B cell (primary cell): ENCODE data around the gene KLF3. TPM values are rescaled to one million over a fixed set of nuclear protein-coding genes. Genes with fewer than 3 reads are reported as not detected.

Source experiments
- ATAC-seq: fragments of 200-7000 bp; cut with Tn5 transposase; one replicate; pipeline ENCODE4 v1.10.0; 2021; ENCODE audit warnings: low read depth, mild to moderate bottlenecking, moderate number of reproducible peaks, moderate library complexity
- CTCF ChIA-PET: fragments of 350-600 bp; sonication (Branson Sonifier 250); formaldehyde crosslinking; loops from one replicate; lab custom pipeline; 2021; ENCODE audit warnings: antibody characterized with exemption, inconsistent platforms; lab: Charles Lee
- POLR2A ChIA-PET: fragments of 350-600 bp; sonication (Branson Sonifier 250); formaldehyde crosslinking; loops from one replicate; lab custom pipeline; 2021; ENCODE audit warnings: antibody characterized with exemption; lab: Charles Lee
- DNase-seq: peaks from one replicate; pipeline ENCODE4 v3.0.0; 2013
- H2AFZ ChIP-seq: 2 replicates; pipeline ENCODE4 v1.6.1; 2012; ENCODE audit warnings: mild to moderate bottlenecking, low read depth, low read length; ENCODE audit not compliant: insufficient read depth, poor library complexity, severe bottlenecking
- H3K27ac ChIP-seq, 2 donors: 1 replicate in 1 of 2; 2 replicates in 1 of 2; pipeline ENCODE4 v1.5.1; 2012 to 2013; ENCODE audit warnings: low read length in 2 of 2, mild to moderate bottlenecking in 2 of 2, moderate library complexity in 1 of 2
- H3K27me3 ChIP-seq, 4 experiments: fragments of 200-600 bp in 1 of 4; sonication (generic) in 1 of 4; replicated peaks in 1 of 4; 1 replicate in 2 of 4; 2 replicates in 2 of 4; pipeline versions ENCODE4 v1.6.1 to v1.7.0; 2013 to 2016; ENCODE audit warnings: low read length in 3 of 4, mild to moderate bottlenecking in 2 of 4, mixed read lengths in 1 of 4, moderate library complexity in 1 of 4; ENCODE audit not compliant: insufficient read depth in 4 of 4, control insufficient read depth in 3 of 4; ENCODE audit errors: control extremely low read depth in 1 of 4
- H3K36me3 ChIP-seq, 2 experiments: replicated peaks in 1 of 2; 1 replicate in 1 of 2; 2 replicates in 1 of 2; pipeline versions ENCODE4 v1.6.1 to v1.7.1; 2013; ENCODE audit warnings: low read length in 1 of 2; ENCODE audit not compliant: insufficient read depth in 2 of 2, control insufficient read depth in 1 of 2; ENCODE audit errors: control extremely low read depth in 1 of 2, extremely low read depth in 1 of 2
- H3K4me1 ChIP-seq, 2 donors: fragments of 200-600 bp in 1 of 2; sonication (generic) in 1 of 2; 1 replicate in 1 of 2; 2 replicates in 1 of 2; pipeline versions ENCODE4 v1.5.1 to v1.6.1; 2013 to 2017; ENCODE audit warnings: low read length in 2 of 2; ENCODE audit not compliant: control insufficient read depth in 2 of 2, insufficient read depth in 2 of 2
- H3K4me2 ChIP-seq: replicated peaks from 2 replicates; pipeline ENCODE3; 2012; ENCODE audit warnings: mild to moderate bottlenecking, low read depth, low read length; ENCODE audit not compliant: poor library complexity, severe bottlenecking
- H3K4me3 ChIP-seq, 5 experiments: fragments of 200-600 bp in 1 of 5; sonication (generic) in 1 of 5; 1 replicate in 3 of 5; 2 replicates in 2 of 5; pipeline versions ENCODE4 v1.5.1 to v1.7.0; 2011 to 2016; ENCODE audit warnings: low read length in 4 of 5, mild to moderate bottlenecking in 4 of 5, low read depth in 2 of 5, control low read depth in 1 of 5, moderate library complexity in 1 of 5; ENCODE audit not compliant: insufficient read depth in 1 of 5; ENCODE audit errors: control extremely low read depth in 1 of 5, extremely low read depth in 1 of 5
- H3K79me2 ChIP-seq: fragments of 200-600 bp; sonication (generic); one replicate; pipeline ENCODE4 v1.6.0; 2016; ENCODE audit warnings: low read length; ENCODE audit not compliant: control insufficient read depth, insufficient read depth
- H3K9ac ChIP-seq: fragments of 200-600 bp; sonication (generic); 2 replicates; pipeline ENCODE4 v1.6.1; 2017; ENCODE audit warnings: mild to moderate bottlenecking, low read length, moderate library complexity
- H3K9me3 ChIP-seq, 3 donors: one replicate each; pipeline versions ENCODE4 v1.6.1 to v1.7.1; 2013; ENCODE audit warnings: low read length in 2 of 3; ENCODE audit not compliant: control insufficient read depth in 2 of 3, insufficient read depth in 1 of 3; ENCODE audit errors: control extremely low read depth in 1 of 3
- H4K20me1 ChIP-seq: 2 replicates; pipeline ENCODE4 v1.6.0; 2012; ENCODE audit warnings: mild to moderate bottlenecking, low read length; ENCODE audit not compliant: insufficient read depth, control insufficient read depth, poor library complexity, severe bottlenecking
- H3K27ac Mint-ChIP-seq: one replicate; pipeline ENCODE4 v1.8.0; 2021; ENCODE audit warnings: mixed read lengths
- H3K27me3 Mint-ChIP-seq: one replicate; pipeline ENCODE4 v1.8.0; 2021; ENCODE audit warnings: mixed read lengths
- H3K4me1 Mint-ChIP-seq: one replicate; pipeline ENCODE4 v1.8.0; 2021; ENCODE audit warnings: mixed read lengths
- H3K4me3 Mint-ChIP-seq: one replicate; pipeline ENCODE4 v1.8.0; 2021; ENCODE audit warnings: mixed read lengths
- H3K9me3 Mint-ChIP-seq: one replicate; pipeline ENCODE4 v1.8.0; 2022; ENCODE audit warnings: mixed read lengths; ENCODE audit not compliant: insufficient read depth
- EZH2 ChIP-seq: IDR thresholded peaks from 2 replicates; pipeline ENCODE4 v1.6.1; 2012; ENCODE audit warnings: borderline replicate concordance, low read depth, mild to moderate bottlenecking, moderate library complexity, low read length; ENCODE audit not compliant: insufficient read depth, poor library complexity, severe bottlenecking
- WGBS: methylation state at CpG from one replicate; pipeline ENCODE4 v1.1.5; 2013; ENCODE audit warnings: missing lambda C conversion rate; ENCODE audit not compliant: insufficient coverage; 5-methylcytosine and 5-hydroxymethylcytosine counted together
- intact Hi-C: fragments of 100-400 bp; cut with micrococcal nuclease; formaldehyde crosslinking; loops from one replicate; pipeline ENCODE4 v1.10.0; 2022
- polyA plus RNA-seq: library from polyadenylated mRNA; depleted of rRNA; stranded (reverse); fragments of >200 nt; gene quantifications from 2 replicates; pipeline ENCODE4 v1.2.3, GENCODE V29; 2012
- total RNA-seq, 2 donors: library from RNA; stranded (reverse); fragments of 120-200 nt in 1 of 2; gene quantifications; 1 replicate in 1 of 2; 2 replicates in 1 of 2; pipeline versions ENCODE4 v1.2.3 to v1.2.4, GENCODE V29; 2013 to 2022
- TF ChIP-seq, protein P1 (sequence below): fragments of 200-600 bp; IDR thresholded peaks from one replicate; pipeline ENCODE4 v1.8.0; 2022; ENCODE audit warnings: antibody characterized with exemption, mild to moderate bottlenecking

KLF3 gene
- total and polyA plus RNA-seq, 2 donors (not counting 1 experiment from before 2014, with no cell fraction given), result 32.9 to 51.9 TPM

DNA sequence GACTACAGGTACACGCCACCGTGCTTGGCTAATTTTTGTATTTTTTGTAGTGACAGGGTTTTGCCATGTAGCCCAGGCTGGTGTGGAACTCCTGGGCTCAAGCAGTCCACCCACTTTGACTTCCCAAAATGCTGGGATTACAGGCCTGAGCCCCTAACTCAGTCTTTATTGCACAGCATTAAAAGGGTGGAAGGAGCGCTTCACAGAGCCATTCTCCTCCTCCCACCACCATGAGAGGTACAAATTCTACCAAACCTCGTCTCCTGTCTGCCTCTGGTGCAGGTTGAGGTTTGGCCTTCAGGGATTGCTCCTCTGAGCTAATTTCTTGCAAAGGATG is 66.5 kb downstream of the KLF3 start:
- Mint-ChIP-seq H3K27ac (peak overlapping the region; percentile 75), H3K4me3 (peak overlapping the region; percentile 69), H3K9me3 (no peaks in the 10 kb centered on the region), H3K4me1 (peaks cover 33% of the 10 kb centered on the region), H3K27me3 (no peaks in the 10 kb centered on the region)
- H3K36me3 ChIP-seq, result no peaks in the 10 kb centered on the region
- TF ChIP-seq, protein P1, sequence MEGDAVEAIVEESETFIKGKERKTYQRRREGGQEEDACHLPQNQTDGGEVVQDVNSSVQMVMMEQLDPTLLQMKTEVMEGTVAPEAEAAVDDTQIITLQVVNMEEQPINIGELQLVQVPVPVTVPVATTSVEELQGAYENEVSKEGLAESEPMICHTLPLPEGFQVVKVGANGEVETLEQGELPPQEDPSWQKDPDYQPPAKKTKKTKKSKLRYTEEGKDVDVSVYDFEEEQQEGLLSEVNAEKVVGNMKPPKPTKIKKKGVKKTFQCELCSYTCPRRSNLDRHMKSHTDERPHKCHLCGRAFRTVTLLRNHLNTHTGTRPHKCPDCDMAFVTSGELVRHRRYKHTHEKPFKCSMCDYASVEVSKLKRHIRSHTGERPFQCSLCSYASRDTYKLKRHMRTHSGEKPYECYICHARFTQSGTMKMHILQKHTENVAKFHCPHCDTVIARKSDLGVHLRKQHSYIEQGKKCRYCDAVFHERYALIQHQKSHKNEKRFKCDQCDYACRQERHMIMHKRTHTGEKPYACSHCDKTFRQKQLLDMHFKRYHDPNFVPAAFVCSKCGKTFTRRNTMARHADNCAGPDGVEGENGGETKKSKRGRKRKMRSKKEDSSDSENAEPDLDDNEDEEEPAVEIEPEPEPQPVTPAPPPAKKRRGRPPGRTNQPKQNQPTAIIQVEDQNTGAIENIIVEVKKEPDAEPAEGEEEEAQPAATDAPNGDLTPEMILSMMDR, result no peak
- TF ChIP-seq EZH2, result no peak
- peak overlapping the region; percentile 55 for H3K4me2 ChIP-seq
- no peaks in the 10 kb centered on the region for H4K20me1 ChIP-seq
- intact Hi-C loops, result loop anchor here (2.0 kb wide), 1 partner anchor 52 kb away; the partner anchor contains the start of gene TLR10
- H2AFZ ChIP-seq, result peak overlapping the region; percentile 49
- peaks cover 13 to 27% of the 10 kb centered on the region in 2 donors for H3K4me1 ChIP-seq
- peak overlapping the region; percentile 31 for H3K9ac ChIP-seq
- H3K27ac ChIP-seq, result peak overlapping the region; percentile 32 to 40
- H3K79me2 ChIP-seq, result no peaks in the 10 kb centered on the region
- ChIA-PET POLR2A (interaction anchor here (0.7 to 1.0 kb wide), 2 partner anchors 32 to 74 kb away, joined by 3 to 6 read pairs; no protein-coding TSS in a partner anchor), CTCF (interaction anchor here (0.5 to 6.9 kb wide), 23 partner anchors 9 to 927 kb away, joined by 3 to 164 read pairs (median 4); partner anchors contain the start of gene TLR10)
- H3K4me3 ChIP-seq, result no peak overlapping the region
- no peak for ATAC-seq
- no peaks in the 10 kb centered on the region for H3K27me3 ChIP-seq
- peaks cover 0 to 12% (median 0%) of the 10 kb centered on the region in 3 donors for H3K9me3 ChIP-seq
- WGBS, result 100% methylated on average over 3 of the region's 4 CpGs
- no peak for DNase-seq
